Measurements from ENCODE around the gene KEAP1.

KEAP1 gene

GRCh38 chr19:10439588-10439987 lies 63.6 kb downstream of the KEAP1 start:
- DNase-seq = no peak
